ENCODE measurements around the gene CCDC85A.

Gene CCDC85A

DNA sequence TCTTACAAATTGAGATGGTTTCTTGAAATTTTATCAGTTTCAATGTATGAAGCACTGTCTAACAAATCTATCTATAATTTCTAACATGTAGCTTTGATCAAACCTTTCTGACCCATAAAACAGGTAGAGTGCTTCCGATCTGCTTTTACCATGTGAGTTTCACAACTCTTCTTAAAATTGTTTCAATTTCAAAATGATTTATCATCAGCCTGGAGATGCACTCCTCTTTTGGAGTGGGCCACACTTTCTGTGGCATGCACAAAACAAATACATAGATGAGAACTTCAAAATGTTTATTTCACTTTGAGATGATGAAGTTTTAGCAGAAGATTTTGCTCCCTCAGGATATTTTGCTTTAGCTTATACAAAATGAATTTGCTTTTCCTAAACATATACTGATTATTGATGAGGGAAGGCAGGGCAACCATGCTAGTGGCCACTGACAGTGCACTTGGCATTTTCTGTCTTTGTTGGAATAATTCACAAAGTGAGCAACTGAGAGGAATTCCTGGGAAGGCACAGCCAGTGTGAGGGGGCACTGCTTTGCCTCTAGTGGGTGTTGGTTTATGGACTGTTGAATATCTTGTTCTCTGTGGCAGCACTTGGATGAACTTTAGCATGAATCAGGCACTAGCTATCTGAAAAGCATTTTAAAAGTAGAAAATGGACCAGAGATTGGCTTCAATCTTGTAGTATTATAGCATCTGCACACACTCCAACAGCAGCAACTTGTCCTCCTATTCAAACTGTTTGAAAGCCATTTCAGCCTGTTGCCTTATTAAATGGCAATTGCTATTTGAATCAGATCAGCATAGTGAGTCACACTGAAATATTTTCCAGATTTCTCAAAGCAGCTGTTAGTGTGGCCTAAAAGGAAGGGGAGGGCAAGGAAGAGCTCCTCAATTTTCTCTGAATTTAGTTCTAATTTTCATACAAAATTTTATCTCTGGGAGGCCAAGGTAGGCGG is 193.2 kb downstream of the CCDC85A start:
- Histone ChIP-seq H3K27ac (no peak overlapping the region), H3K4me3 (no peak overlapping the region), H3K36me3 (ENCODE audit: insufficient read depth, low read length) (no peaks in the 10 kb centered on the region), H3K9me3 (ENCODE audit: low read depth, low read length) (no peaks in the 10 kb centered on the region), H3K9ac (ENCODE audit: insufficient read length) (no peak overlapping the region)
- no peak for DNase-seq (ENCODE audit: low read depth, low spot score)
- TF ChIP-seq POLR2AphosphoS5 (IDR thresholded peaks at IDR 0.05; ENCODE audit: borderline replicate concordance, low read depth, low read length): no peak
- TF ChIP-seq FOXP2 (optimal IDR thresholded peaks at IDR 0.05; ENCODE audit: control extremely low read depth, extremely low read length, insufficient read depth): no peak
- no peak for TF ChIP-seq EZH2 (IDR thresholded peaks at IDR 0.05)

DNA sequence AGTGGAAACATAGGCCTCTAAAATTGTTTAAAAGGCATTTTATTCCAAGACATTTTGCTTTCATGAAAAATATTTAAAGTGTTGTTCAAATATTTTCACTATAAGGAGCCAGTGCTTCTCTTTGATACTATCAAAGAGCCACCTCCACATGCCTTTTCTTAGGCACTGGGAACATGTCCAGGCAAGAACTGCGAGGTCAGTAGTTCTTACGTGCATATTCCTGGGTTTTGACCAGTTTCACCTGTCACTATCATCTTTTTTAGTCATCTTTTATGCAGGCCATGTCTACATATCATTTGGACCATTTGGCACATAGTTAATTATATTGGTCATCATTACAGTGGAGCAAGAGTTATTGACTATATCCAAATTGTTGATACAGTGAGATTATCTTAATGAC is 195.3 kb downstream of the CCDC85A start:
- Histone ChIP-seq H3K9me3 (ENCODE audit: low read depth, low read length) (no peaks in the 10 kb centered on the region), H3K9ac (ENCODE audit: insufficient read length) (no peak overlapping the region), H3K27ac (no peak overlapping the region), H3K4me3 (no peak overlapping the region), H3K36me3 (ENCODE audit: insufficient read depth, low read length) (no peaks in the 10 kb centered on the region)
- TF ChIP-seq POLR2AphosphoS5 (IDR thresholded peaks at IDR 0.05; ENCODE audit: borderline replicate concordance, low read depth, low read length) (no peak), FOXP2 (optimal IDR thresholded peaks at IDR 0.05; ENCODE audit: control extremely low read depth, extremely low read length, insufficient read depth) (no peak), EZH2 (IDR thresholded peaks at IDR 0.05) (no peak)
- no peak for DNase-seq (ENCODE audit: low read depth, low spot score)

- no peak for DNase-seq (ENCODE audit: low read depth, low spot score)
- no peak overlapping the region for H3K4me3 ChIP-seq
- no peak overlapping the region for H3K27ac ChIP-seq
- no peaks in the 10 kb centered on the region for H3K36me3 ChIP-seq (ENCODE audit: insufficient read depth, low read length)
- H3K9me3 ChIP-seq (ENCODE audit: low read depth, low read length): no peaks in the 10 kb centered on the region
- no peak overlapping the region for H3K9ac ChIP-seq (ENCODE audit: insufficient read length)
- TF ChIP-seq POLR2AphosphoS5 (IDR thresholded peaks at IDR 0.05; ENCODE audit: borderline replicate concordance, low read depth, low read length): no peak
- no peak for TF ChIP-seq FOXP2 (optimal IDR thresholded peaks at IDR 0.05; ENCODE audit: control extremely low read depth, extremely low read length, insufficient read depth)
- no peak for TF ChIP-seq EZH2 (IDR thresholded peaks at IDR 0.05)
These were observed 197.1 kb downstream of the CCDC85A start for GRCh38 chr2:56380861-56381260.

DNA sequence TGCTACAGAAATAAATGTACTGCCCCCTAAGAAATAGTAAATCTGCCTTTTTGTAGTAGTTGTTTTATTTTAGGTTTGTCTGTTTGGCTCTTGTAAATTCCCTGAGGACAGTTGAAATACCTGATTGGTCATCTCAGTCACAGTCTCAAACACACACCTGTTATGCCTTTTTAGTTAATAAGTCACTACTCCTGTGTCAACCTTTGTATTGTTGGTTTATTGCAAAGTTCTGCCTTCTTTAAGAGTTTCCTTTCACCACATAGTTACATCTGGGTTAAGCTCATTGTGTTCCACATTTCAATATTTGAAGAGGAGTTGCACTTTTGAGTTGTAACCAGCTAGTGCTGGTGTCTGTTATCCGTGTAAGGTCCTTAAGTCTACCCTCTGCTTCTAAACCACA is 198.7 kb downstream of the CCDC85A start:
- DNase-seq (ENCODE audit: low read depth, low spot score): no peak

GRCh38 chr2:56386657-56387056 is 202.9 kb downstream of the CCDC85A start:
- DNase-seq (ENCODE audit: low read depth, low spot score): no peak
- H3K9me3 ChIP-seq (ENCODE audit: low read depth, low read length): no peaks in the 10 kb centered on the region
- no peak overlapping the region for H3K4me3 ChIP-seq
- TF ChIP-seq EZH2 (IDR thresholded peaks at IDR 0.05) (no peak), FOXP2 (optimal IDR thresholded peaks at IDR 0.05; ENCODE audit: control extremely low read depth, extremely low read length, insufficient read depth) (no peak), POLR2AphosphoS5 (IDR thresholded peaks at IDR 0.05; ENCODE audit: borderline replicate concordance, low read depth, low read length) (no peak)
- H3K36me3 ChIP-seq (ENCODE audit: insufficient read depth, low read length): no peaks in the 10 kb centered on the region
- H3K27ac ChIP-seq: no peak overlapping the region
- H3K9ac ChIP-seq (ENCODE audit: insufficient read length): no peak overlapping the region

More for the DNA sequence above, 198.7 kb downstream of the CCDC85A start:
- Histone ChIP-seq H3K27ac (no peak overlapping the region), H3K4me3 (no peak overlapping the region), H3K9me3 (ENCODE audit: low read depth, low read length) (no peaks in the 10 kb centered on the region), H3K36me3 (ENCODE audit: insufficient read depth, low read length) (no peaks in the 10 kb centered on the region), H3K9ac (ENCODE audit: insufficient read length) (no peak overlapping the region)
- TF ChIP-seq FOXP2 (optimal IDR thresholded peaks at IDR 0.05; ENCODE audit: control extremely low read depth, extremely low read length, insufficient read depth) (no peak), EZH2 (IDR thresholded peaks at IDR 0.05) (no peak), POLR2AphosphoS5 (IDR thresholded peaks at IDR 0.05; ENCODE audit: borderline replicate concordance, low read depth, low read length) (no peak)

DNA sequence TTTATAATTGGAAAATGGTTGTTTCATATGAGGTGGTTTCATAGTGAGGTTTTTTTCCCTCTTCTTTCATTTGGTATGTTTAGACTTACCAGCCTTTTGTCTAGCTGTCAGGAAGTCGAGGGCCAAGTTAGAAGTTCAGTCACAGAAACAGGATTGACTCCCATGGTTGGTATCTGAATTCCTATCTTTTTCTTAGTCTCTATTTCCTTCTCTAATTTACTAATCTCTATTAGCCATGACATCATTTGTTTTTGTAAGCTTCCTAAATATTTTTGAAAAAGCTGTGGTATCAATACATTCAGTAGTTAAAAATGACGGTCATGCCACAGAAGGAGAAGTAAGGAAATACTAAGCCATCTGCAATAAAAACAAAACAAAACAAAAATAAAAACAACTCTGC is 206.9 kb downstream of the CCDC85A start:
- no peak overlapping the region for H3K9ac ChIP-seq (ENCODE audit: insufficient read length)
- H3K36me3 ChIP-seq (ENCODE audit: insufficient read depth, low read length): no peaks in the 10 kb centered on the region
- TF ChIP-seq POLR2AphosphoS5 (IDR thresholded peaks at IDR 0.05; ENCODE audit: borderline replicate concordance, low read depth, low read length) (no peak), EZH2 (IDR thresholded peaks at IDR 0.05) (no peak), FOXP2 (optimal IDR thresholded peaks at IDR 0.05; ENCODE audit: control extremely low read depth, extremely low read length, insufficient read depth) (no peak)
- DNase-seq (ENCODE audit: low read depth, low spot score): no peak
- H3K4me3 ChIP-seq: no peak overlapping the region
- no peaks in the 10 kb centered on the region for H3K9me3 ChIP-seq (ENCODE audit: low read depth, low read length)
- no peak overlapping the region for H3K27ac ChIP-seq

- H3K27ac ChIP-seq: no peak overlapping the region
- no peak for TF ChIP-seq FOXP2 (optimal IDR thresholded peaks at IDR 0.05; ENCODE audit: control extremely low read depth, extremely low read length, insufficient read depth)
- TF ChIP-seq POLR2AphosphoS5 (IDR thresholded peaks at IDR 0.05; ENCODE audit: borderline replicate concordance, low read depth, low read length): no peak
- TF ChIP-seq EZH2 (IDR thresholded peaks at IDR 0.05): no peak
These were observed 226.3 kb downstream of the CCDC85A start for GRCh38 chr2:56410140-56410539.

DNA sequence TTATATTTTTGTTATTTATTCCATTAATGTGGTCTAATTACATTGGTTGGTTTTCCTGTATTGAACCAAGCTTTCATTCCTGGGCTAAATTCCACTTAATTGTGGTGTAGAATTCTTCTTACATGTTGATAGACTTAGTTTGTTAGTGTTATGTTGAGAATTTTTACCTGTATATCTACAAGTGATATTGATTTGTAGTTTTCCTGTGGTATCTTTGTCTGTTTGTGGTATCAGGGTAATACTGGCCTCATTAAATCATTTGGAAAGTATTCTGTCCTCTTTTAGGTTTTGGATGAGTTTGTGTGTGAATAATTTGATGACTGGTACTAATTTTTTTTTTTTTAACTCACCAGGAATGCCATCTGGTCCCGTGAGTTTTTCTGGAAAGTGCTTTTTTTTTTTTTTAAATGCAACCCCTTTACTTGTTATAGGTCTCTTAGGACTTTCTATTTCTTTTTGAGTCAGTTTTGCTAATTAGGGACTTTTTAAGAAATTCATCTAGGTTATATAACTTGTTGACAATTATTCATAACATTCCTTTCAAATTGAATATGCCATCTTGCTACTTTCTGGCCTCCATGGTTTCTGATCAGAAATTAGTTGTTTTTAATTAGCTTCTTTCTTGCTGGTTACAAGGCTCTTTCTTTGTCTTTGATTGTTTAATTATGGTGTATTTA is 232.8 kb downstream of the CCDC85A start:
- no peak overlapping the region for H3K4me3 ChIP-seq
- no peak overlapping the region for H3K27ac ChIP-seq
- no peak overlapping the region for H3K9ac ChIP-seq (ENCODE audit: insufficient read length)
- no peaks in the 10 kb centered on the region for H3K9me3 ChIP-seq (ENCODE audit: low read depth, low read length)
- TF ChIP-seq EZH2 (IDR thresholded peaks at IDR 0.05) (no peak), FOXP2 (optimal IDR thresholded peaks at IDR 0.05; ENCODE audit: control extremely low read depth, extremely low read length, insufficient read depth) (no peak), POLR2AphosphoS5 (IDR thresholded peaks at IDR 0.05; ENCODE audit: borderline replicate concordance, low read depth, low read length) (no peak)
- H3K36me3 ChIP-seq (ENCODE audit: insufficient read depth, low read length): no peaks in the 10 kb centered on the region
- no peak for DNase-seq (ENCODE audit: low read depth, low spot score)

More at GRCh38 chr2:56410140-56410539, 226.3 kb downstream of the CCDC85A start:
- Histone ChIP-seq H3K9ac (ENCODE audit: insufficient read length) (no peak overlapping the region), H3K36me3 (ENCODE audit: insufficient read depth, low read length) (no peaks in the 10 kb centered on the region), H3K9me3 (ENCODE audit: low read depth, low read length) (no peaks in the 10 kb centered on the region), H3K4me3 (no peak overlapping the region)
- no peak for DNase-seq (ENCODE audit: low read depth, low spot score)
